Lung (tissue), 12 donors: ENCODE measurements around the gene GAMT. TPM values are rescaled to one million over a fixed set of nuclear protein-coding genes. Genes with fewer than 3 reads are reported as not detected.

Experiments used
- ATAC-seq: fragments of 200-7000 bp; cut with Tn5 transposase; one replicate; pipeline ENCODE4 v1.9.1; 2020; ENCODE audit warnings: moderate number of reproducible peaks; ENCODE audit not compliant: insufficient read depth, low FRiP score
- DNase-seq, 3 donors: peaks; one replicate each; pipeline ENCODE4 v3.0.0-alpha.2; 2013 to 2017
- H3K27ac ChIP-seq, 2 donors: one replicate each; pipeline ENCODE4 v1.5.1; 2013; ENCODE audit warnings: mild to moderate bottlenecking in 2 of 2, moderate library complexity in 2 of 2, control low read depth in 1 of 2, inconsistent platforms in 1 of 2, low read depth in 1 of 2, low read length in 1 of 2
- H3K27me3 ChIP-seq, 3 donors: one replicate each; pipeline ENCODE4 v1.5.1; 2013; ENCODE audit warnings: low read length in 2 of 3; ENCODE audit not compliant: control insufficient read depth in 3 of 3, insufficient read depth in 3 of 3
- H3K36me3 ChIP-seq, 4 donors: one replicate each; pipeline ENCODE4 v1.5.1; 2013; ENCODE audit warnings: low read length in 4 of 4, mild to moderate bottlenecking in 1 of 4, moderate library complexity in 1 of 4; ENCODE audit not compliant: control insufficient read depth in 4 of 4, insufficient read depth in 4 of 4
- H3K4me1 ChIP-seq, 5 donors: one replicate each; pipeline ENCODE4 v1.5.1; 2013; ENCODE audit warnings: low read length in 5 of 5, mild to moderate bottlenecking in 2 of 5, moderate library complexity in 1 of 5; ENCODE audit not compliant: control insufficient read depth in 5 of 5, insufficient read depth in 5 of 5
- H3K4me3 ChIP-seq: one replicate; pipeline ENCODE4 v1.5.1; 2013; ENCODE audit warnings: mild to moderate bottlenecking, control low read depth, moderate library complexity
- H3K9ac ChIP-seq, 2 donors: one replicate each; pipeline ENCODE4 v1.5.1; 2013; ENCODE audit warnings: low read length in 2 of 2, control low read depth in 1 of 2; ENCODE audit not compliant: insufficient read depth in 1 of 2
- H3K9me3 ChIP-seq, 4 donors: one replicate each; pipeline ENCODE4 v1.5.1; 2013; ENCODE audit warnings: low read length in 3 of 4, mild to moderate bottlenecking in 1 of 4, moderate library complexity in 1 of 4; ENCODE audit not compliant: control insufficient read depth in 4 of 4, insufficient read depth in 3 of 4
- WGBS, 2 donors: extraction: QIAGEN DNeasy Blood & Tissue Kit; methylation state at CpG; one replicate each; pipeline ENCODE4 v1.1.7; 2013; 5-methylcytosine and 5-hydroxymethylcytosine counted together
- polyA plus RNA-seq, 2 donors: library from polyadenylated mRNA; stranded (reverse); fragments of 200-250 nt; gene quantifications; one replicate each; pipeline ENCODE4 v1.2.1, GENCODE V29; 2013
- total RNA-seq, 2 donors: library from RNA; depleted of rRNA in 1 of 2; stranded (reverse); fragments of >200 nt in 1 of 2; gene quantifications; one replicate each; pipeline ENCODE4 v1.2.1, GENCODE V29; 2014 to 2021
- TF ChIP-seq, protein P1 (sequence below): IDR thresholded peaks from 2 replicates; pipeline ENCODE4 v1.5.1; 2012; ENCODE audit warnings: mild to moderate bottlenecking; ENCODE audit errors: control extremely low read depth, extremely low read depth
- donor health status: control.
- donor health status: control.
- donor health status: Bipolar disorder and iron deficiency.
- donor health status: healthy.
- donor health status: DM: yes; HTN: yes; CAD: no.

GAMT gene
- total and polyA plus RNA-seq, 4 donors: 2.9 to 8.6 (median 7.3) TPM

GRCh38 chr19:1392407-1392806 lies 8.9 kb downstream of the GAMT start:
- Histone ChIP-seq H3K9ac (no peak overlapping the region), H3K27ac (no peak overlapping the region), H3K27me3 (no peaks in the 10 kb centered on the region), H3K4me1 (peaks cover 0 to 2% (median 0%) of the 10 kb centered on the region in 5 donors), H3K9me3 (peaks cover 0 to 4% (median 0%) of the 10 kb centered on the region in 4 donors), H3K36me3 (peaks cover 0 to 58% (median 16%) of the 10 kb centered on the region in 4 donors), H3K4me3 (no peak overlapping the region)
- TF ChIP-seq, protein P1, sequence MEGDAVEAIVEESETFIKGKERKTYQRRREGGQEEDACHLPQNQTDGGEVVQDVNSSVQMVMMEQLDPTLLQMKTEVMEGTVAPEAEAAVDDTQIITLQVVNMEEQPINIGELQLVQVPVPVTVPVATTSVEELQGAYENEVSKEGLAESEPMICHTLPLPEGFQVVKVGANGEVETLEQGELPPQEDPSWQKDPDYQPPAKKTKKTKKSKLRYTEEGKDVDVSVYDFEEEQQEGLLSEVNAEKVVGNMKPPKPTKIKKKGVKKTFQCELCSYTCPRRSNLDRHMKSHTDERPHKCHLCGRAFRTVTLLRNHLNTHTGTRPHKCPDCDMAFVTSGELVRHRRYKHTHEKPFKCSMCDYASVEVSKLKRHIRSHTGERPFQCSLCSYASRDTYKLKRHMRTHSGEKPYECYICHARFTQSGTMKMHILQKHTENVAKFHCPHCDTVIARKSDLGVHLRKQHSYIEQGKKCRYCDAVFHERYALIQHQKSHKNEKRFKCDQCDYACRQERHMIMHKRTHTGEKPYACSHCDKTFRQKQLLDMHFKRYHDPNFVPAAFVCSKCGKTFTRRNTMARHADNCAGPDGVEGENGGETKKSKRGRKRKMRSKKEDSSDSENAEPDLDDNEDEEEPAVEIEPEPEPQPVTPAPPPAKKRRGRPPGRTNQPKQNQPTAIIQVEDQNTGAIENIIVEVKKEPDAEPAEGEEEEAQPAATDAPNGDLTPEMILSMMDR: no peak
- DNase-seq (no peak), ATAC-seq (no peak)
- 96 to 98% methylated on average over 15 of the region's 15 CpGs for WGBS, 2 donors

- Histone ChIP-seq H3K9ac (no peak overlapping the region), H3K27me3 (no peaks in the 10 kb centered on the region), H3K4me1 (peaks cover 0 to 2% (median 0%) of the 10 kb centered on the region in 5 donors), H3K36me3 (peaks cover 0 to 62% (median 16%) of the 10 kb centered on the region in 4 donors), H3K9me3 (peaks cover 0 to 4% (median 0%) of the 10 kb centered on the region in 4 donors), H3K4me3 (no peak overlapping the region), H3K27ac (no peak overlapping the region)
- no peak for DNase-seq
- ATAC-seq: no peak
- 95 to 96% methylated on average over 42 of the region's 42 CpGs for WGBS, 2 donors
- TF ChIP-seq, protein P1: no peak
Observed at GRCh38 chr19:1390890-1391423, 10.4 kb downstream of the GAMT start.

GRCh38 chr19:1389033-1389940 lies 12.1 kb downstream of the GAMT start:
- Histone ChIP-seq H3K36me3 (peaks cover 0 to 54% (median 16%) of the 10 kb centered on the region in 4 donors), H3K27ac (no peak overlapping the region), H3K4me1 (peaks cover 0 to 8% (median 0%) of the 10 kb centered on the region in 5 donors), H3K9me3 (peaks cover 0 to 4% (median 0%) of the 10 kb centered on the region in 4 donors), H3K4me3 (no peak overlapping the region), H3K27me3 (no peaks in the 10 kb centered on the region), H3K9ac (no peak overlapping the region)
- WGBS, 2 donors: 92 to 93% methylated on average over 39 of the region's 39 CpGs
- TF ChIP-seq, protein P1: no peak
- DNase-seq (no peak), ATAC-seq (no peak)
